GM11168 (cell line): ENCODE results near the gene RAI14.

ENCODE experiments used
- in situ Hi-C: fragments of 300-500 bp; cut with MboI; formaldehyde crosslinking; loops from one replicate; pipeline ENCODE4 v1.12.0; 2022; ENCODE audit warnings: low sequenced_read_pairs; ENCODE audit not compliant: unreplicated experiment

Gene RAI14

GRCh38 chr5:34673463-34674125 is 17.5 kb downstream of the RAI14 start:
- in situ Hi-C loops, result no loop called here

GRCh38 chr5:34674187-34674586 is 18.1 kb downstream of the RAI14 start:
- in situ Hi-C loops, result no loop called here

GRCh38 chr5:34675857-34676256 is 19.7 kb downstream of the RAI14 start:
- in situ Hi-C loops, result no loop called here

- in situ Hi-C loops, result no loop called here
These were observed 20.3 kb downstream of the RAI14 start for GRCh38 chr5:34676416-34676815.

- in situ Hi-C loops, result no loop called here
These were observed 21.3 kb downstream of the RAI14 start for GRCh38 chr5:34677428-34677827.

- in situ Hi-C loops, result no loop called here
These were observed 24.8 kb downstream of the RAI14 start for GRCh38 chr5:34680896-34681295.

GRCh38 chr5:34682926-34683623 is 26.9 kb downstream of the RAI14 start:
- in situ Hi-C loops, result no loop called here

- in situ Hi-C loops, result no loop called here
These were observed 28.3 kb downstream of the RAI14 start for GRCh38 chr5:34684281-34684979.

- in situ Hi-C loops, result no loop called here
These were observed 28.8 kb downstream of the RAI14 start for GRCh38 chr5:34684980-34685352.

GRCh38 chr5:34685485-34686165 is 29.5 kb downstream of the RAI14 start:
- in situ Hi-C loops, result no loop called here

- in situ Hi-C loops, result no loop called here
These were observed 30.7 kb downstream of the RAI14 start for GRCh38 chr5:34686762-34687268.

- in situ Hi-C loops, result no loop called here
These were observed 31.3 kb downstream of the RAI14 start for GRCh38 chr5:34687269-34688011.

GRCh38 chr5:34688015-34688810 is 32.1 kb downstream of the RAI14 start:
- in situ Hi-C loops, result no loop called here

- in situ Hi-C loops, result no loop called here
These were observed 34.2 kb downstream of the RAI14 start for GRCh38 chr5:34690301-34690700.

- in situ Hi-C loops, result no loop called here
These were observed 34.8 kb downstream of the RAI14 start for GRCh38 chr5:34690898-34691297.

GRCh38 chr5:34691326-34691725 is 35.2 kb downstream of the RAI14 start:
- in situ Hi-C loops, result no loop called here

GRCh38 chr5:34692786-34693185 is 36.7 kb downstream of the RAI14 start:
- in situ Hi-C loops, result no loop called here

GRCh38 chr5:34694012-34694411 is 37.9 kb downstream of the RAI14 start:
- in situ Hi-C loops, result no loop called here

- in situ Hi-C loops, result no loop called here
These were observed 38.6 kb downstream of the RAI14 start for GRCh38 chr5:34694685-34695084.
